ENCODE measurements around the gene MPC1.

Gene MPC1

GRCh38 chr6:166420351-166420750 is 37.6 kb upstream of the MPC1 start:
- no peak overlapping the region for H3K27ac ChIP-seq
- TF ChIP-seq CTCF (IDR thresholded peaks at IDR 0.05) = no peak
- TF ChIP-seq ZFX (IDR thresholded peaks at IDR 0.05; ENCODE audit: borderline replicate concordance) = no peak

- TF ChIP-seq CTCF (IDR thresholded peaks at IDR 0.05) (no peak), ZFX (IDR thresholded peaks at IDR 0.05; ENCODE audit: borderline replicate concordance) (no peak)
- H3K27ac ChIP-seq = no peak overlapping the region
Measured at GRCh38 chr6:166419717-166420116, 37.0 kb upstream of the MPC1 start.

- no peak overlapping the region for H3K27ac ChIP-seq
- no peak for TF ChIP-seq ZFX (IDR thresholded peaks at IDR 0.05; ENCODE audit: borderline replicate concordance)
- no peak for TF ChIP-seq CTCF (IDR thresholded peaks at IDR 0.05)
Measured at GRCh38 chr6:166419286-166419685, 36.5 kb upstream of the MPC1 start.

- H3K27ac ChIP-seq = no peak overlapping the region
Measured at GRCh38 chr6:166418691-166419143, 36.0 kb upstream of the MPC1 start.

GRCh38 chr6:166417285-166417691 is 34.5 kb upstream of the MPC1 start:
- TF ChIP-seq CTCF (IDR thresholded peaks at IDR 0.05) (no peak), ZFX (IDR thresholded peaks at IDR 0.05; ENCODE audit: borderline replicate concordance) (no peak)
- no peak overlapping the region for H3K27ac ChIP-seq

More at GRCh38 chr6:166418691-166419143, 36.0 kb upstream of the MPC1 start:
- no peak for TF ChIP-seq CTCF (IDR thresholded peaks at IDR 0.05)
- no peak for TF ChIP-seq ZFX (IDR thresholded peaks at IDR 0.05; ENCODE audit: borderline replicate concordance)

GRCh38 chr6:166415833-166416347 is 33.1 kb upstream of the MPC1 start:
- H3K27ac ChIP-seq = no peak overlapping the region
- TF ChIP-seq CTCF (IDR thresholded peaks at IDR 0.05) = no peak
- TF ChIP-seq ZFX (IDR thresholded peaks at IDR 0.05; ENCODE audit: borderline replicate concordance) = no peak

GRCh38 chr6:166415306-166415705 is 32.6 kb upstream of the MPC1 start:
- TF ChIP-seq ZFX (IDR thresholded peaks at IDR 0.05; ENCODE audit: borderline replicate concordance) = no peak
- no peak for TF ChIP-seq CTCF (IDR thresholded peaks at IDR 0.05)
- no peak overlapping the region for H3K27ac ChIP-seq
